Right lobe of liver (tissue), 6 donors: Measurements from ENCODE around the gene XCR1. TPM values are rescaled to one million over a fixed set of nuclear protein-coding genes. Genes with fewer than 3 reads are reported as not detected.

Source experiments
- ATAC-seq, 4 donors: fragments of 200-7000 bp; cut with Tn5 transposase; one replicate each; pipeline ENCODE4 v1.9.1; 2020; ENCODE audit warnings: mild to moderate bottlenecking in 4 of 4, moderate library complexity in 4 of 4
- DNase-seq, 3 donors: peaks; one replicate each; pipeline ENCODE4 v3.0.0-alpha.2; 2020
- H3K27ac ChIP-seq, 3 donors: fragments of 200-600 bp; one replicate each; pipeline ENCODE4 v1.8.0; 2022
- H3K27me3 ChIP-seq, 2 donors: fragments of 200-600 bp; one replicate each; pipeline ENCODE4 v1.8.0; 2022
- H3K36me3 ChIP-seq, 4 donors: fragments of 200-600 bp; sonication (generic) in 1 of 4; one replicate each; pipeline versions ENCODE4 v1.5.1 to v1.8.0; 2017 to 2022; ENCODE audit warnings: control low read depth in 1 of 4
- H3K4me1 ChIP-seq, 4 donors: fragments of 200-600 bp; sonication (generic) in 1 of 4; one replicate each; pipeline versions ENCODE4 v1.5.1 to v1.8.0; 2017 to 2022; ENCODE audit warnings: control low read depth in 1 of 4
- H3K4me3 ChIP-seq, 3 donors: fragments of 200-600 bp; one replicate each; pipeline ENCODE4 v1.8.0; 2022
- H3K9me3 ChIP-seq, 4 donors: fragments of 200-600 bp; sonication (generic) in 1 of 4; one replicate each; pipeline versions ENCODE4 v1.5.1 to v1.8.0; 2017 to 2022; ENCODE audit warnings: control low read depth in 1 of 4
- POLR2A ChIP-seq: fragments of 450-650 bp; IDR thresholded peaks from one replicate; pipeline ENCODE4 v1.6.1; 2017; ENCODE audit warnings: antibody characterized with exemption, mild to moderate bottlenecking
- whole genome bisulfite sequencing: methylation state at CpG from one replicate; pipeline ENCODE4 v1.1.6; 2018; ENCODE audit warnings: low coverage, low lambda C conversion rate; ENCODE audit not compliant: insufficient coverage; ENCODE audit errors: missing lambda C conversion rate; 5-methylcytosine and 5-hydroxymethylcytosine counted together
- intact Hi-C, 2 donors: fragments of 100-400 bp; cut with DNase I; formaldehyde crosslinking; loops; one replicate each; pipeline versions ENCODE4 v1.11.2 to v1.14.1; 2022
- total RNA-seq, 6 experiments: library from RNA; depleted of rRNA in 2 of 6; stranded (reverse); fragments of >200 nt in 2 of 6; fragmentation: NEBNext Ultra II Directional in 3 of 6; extraction: Animal tissue kit (Norgen Biotek cat#: 25700) in 3 of 6; gene quantifications; one replicate each; pipeline versions ENCODE4 v1.1.0 to v1.2.4, GENCODE V29; 2016 to 2023
- TF ChIP-seq, protein P1 (sequence below), 4 donors: fragments of 200-600 bp in 3 of 4; fragments of 450-650 bp in 1 of 4; IDR thresholded peaks; one replicate each; pipeline versions ENCODE4 v1.5.1 to v1.8.0; 2016 to 2022; ENCODE audit warnings: antibody characterized with exemption in 4 of 4, mild to moderate bottlenecking in 2 of 4
- donor health status: DM: no; HTN: yes; CAD: no.
- donor health status: DM: no; HTN: no; CAD: no.
- donor health status: DM: no; HTN: no; CAD: no.
- donor health status: DM: no; HTN: yes; CAD: no.
- donor health status: DM: no; HTN: yes; CAD: no.

XCR1 gene
- total RNA-seq, 6 experiments from 2014 or later: 0.02 to 0.06 (median 0.04) TPM; not detected in 3

DNA sequence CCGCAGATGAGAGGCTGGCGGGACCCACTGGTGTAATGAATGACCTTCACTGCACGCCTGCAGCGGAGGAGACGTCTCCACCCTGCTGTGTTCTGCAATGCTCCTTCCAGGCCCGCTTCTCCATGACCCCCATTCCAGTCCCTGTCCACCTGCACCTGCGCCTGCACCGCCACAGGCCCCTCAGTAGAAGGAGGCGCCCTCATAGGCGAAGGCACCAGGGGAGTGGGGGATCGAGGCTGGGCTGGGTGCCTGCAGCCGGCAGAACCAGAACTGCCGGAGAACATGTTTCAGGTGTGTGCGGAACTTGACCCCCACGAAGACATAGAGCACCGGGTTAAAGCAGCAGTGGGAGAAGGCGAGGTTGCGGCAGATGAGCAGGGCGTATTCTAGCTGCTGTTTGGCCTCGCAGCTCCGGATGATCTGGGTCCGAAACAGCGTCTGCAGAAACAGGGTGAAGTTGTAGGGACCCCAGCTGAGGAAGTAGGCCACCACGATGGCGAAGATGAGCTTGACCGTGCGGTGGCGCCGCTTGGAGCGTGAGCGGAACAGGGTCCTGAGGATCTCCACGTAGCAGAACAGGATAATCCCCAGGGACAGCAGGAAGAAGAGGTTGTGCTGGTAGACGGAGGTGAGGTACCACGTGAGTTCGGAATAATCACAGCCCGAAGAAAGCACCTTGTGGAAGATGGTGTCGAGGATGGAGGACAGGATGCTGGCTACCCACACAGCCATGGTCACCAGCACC lies 6.3 kb downstream of the XCR1 start:
- whole genome bisulfite sequencing: 94% methylated on average over 22 of the region's 37 CpGs
- H3K4me3 ChIP-seq: no peak overlapping the region
- no peaks in the 10 kb centered on the region for H3K36me3 ChIP-seq
- no peaks in the 10 kb centered on the region for H3K4me1 ChIP-seq
- no peaks in the 10 kb centered on the region for H3K27me3 ChIP-seq
- H3K9me3 ChIP-seq: no peaks in the 10 kb centered on the region
- TF ChIP-seq POLR2A: no peak
- TF ChIP-seq, protein P1, sequence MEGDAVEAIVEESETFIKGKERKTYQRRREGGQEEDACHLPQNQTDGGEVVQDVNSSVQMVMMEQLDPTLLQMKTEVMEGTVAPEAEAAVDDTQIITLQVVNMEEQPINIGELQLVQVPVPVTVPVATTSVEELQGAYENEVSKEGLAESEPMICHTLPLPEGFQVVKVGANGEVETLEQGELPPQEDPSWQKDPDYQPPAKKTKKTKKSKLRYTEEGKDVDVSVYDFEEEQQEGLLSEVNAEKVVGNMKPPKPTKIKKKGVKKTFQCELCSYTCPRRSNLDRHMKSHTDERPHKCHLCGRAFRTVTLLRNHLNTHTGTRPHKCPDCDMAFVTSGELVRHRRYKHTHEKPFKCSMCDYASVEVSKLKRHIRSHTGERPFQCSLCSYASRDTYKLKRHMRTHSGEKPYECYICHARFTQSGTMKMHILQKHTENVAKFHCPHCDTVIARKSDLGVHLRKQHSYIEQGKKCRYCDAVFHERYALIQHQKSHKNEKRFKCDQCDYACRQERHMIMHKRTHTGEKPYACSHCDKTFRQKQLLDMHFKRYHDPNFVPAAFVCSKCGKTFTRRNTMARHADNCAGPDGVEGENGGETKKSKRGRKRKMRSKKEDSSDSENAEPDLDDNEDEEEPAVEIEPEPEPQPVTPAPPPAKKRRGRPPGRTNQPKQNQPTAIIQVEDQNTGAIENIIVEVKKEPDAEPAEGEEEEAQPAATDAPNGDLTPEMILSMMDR (IDR thresholded peaks at IDR 0.05): no peak
- DNase-seq (no peak), ATAC-seq (no peak)
- intact Hi-C loops: no loop called here
- H3K27ac ChIP-seq: no peak overlapping the region

DNA sequence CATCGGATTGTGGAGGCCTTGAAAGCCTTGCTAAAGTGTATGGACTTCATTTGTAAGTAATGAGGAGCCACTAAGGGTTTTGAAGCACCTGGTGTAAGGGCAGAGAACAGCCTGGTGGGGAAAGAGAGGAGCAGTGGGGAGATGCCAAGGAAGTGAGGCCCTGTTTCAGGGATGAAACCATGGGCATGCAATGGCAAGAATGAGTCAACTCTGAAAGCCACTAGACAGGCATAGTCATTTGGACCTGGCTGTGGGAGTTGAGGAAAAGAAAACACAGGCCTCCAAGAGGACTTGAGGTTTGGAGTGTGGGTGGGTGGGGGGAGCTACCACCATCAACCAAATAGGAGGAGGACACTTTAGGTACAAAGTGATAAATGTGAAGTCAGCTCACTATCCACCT lies 7.6 kb downstream of the XCR1 start:
- no peak for ATAC-seq
- no peaks in the 10 kb centered on the region for H3K27me3 ChIP-seq
- intact Hi-C loops: no loop called here

DNA sequence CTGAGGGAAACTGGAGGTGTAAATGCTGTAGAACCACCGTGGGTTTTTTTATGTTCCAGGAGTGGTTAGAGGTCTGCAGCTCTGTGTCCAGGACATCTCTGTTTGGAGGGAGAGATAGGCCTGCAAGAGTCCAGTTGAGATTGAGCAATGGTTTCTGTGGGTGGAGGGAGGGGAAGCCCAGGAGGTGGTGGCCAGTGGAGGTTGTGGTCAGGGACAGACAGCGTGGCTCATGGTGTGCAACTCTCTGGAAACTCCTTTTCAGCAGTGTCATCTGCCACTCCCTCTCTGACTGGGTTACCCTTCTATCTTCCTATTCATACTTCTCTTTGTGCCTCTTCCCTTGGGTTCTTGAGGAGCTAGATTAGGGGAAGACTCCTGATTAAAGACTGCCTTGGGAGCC lies 9.6 kb downstream of the XCR1 start:
- TF ChIP-seq, protein P1 (IDR thresholded peaks at IDR 0.05): no peak
- TF ChIP-seq POLR2A: no peak
- 86% methylated on average over 1 of the region's 2 CpGs for WGBS
- Histone ChIP-seq H3K27ac (no peak overlapping the region), H3K4me1 (no peaks in the 10 kb centered on the region), H3K27me3 (no peaks in the 10 kb centered on the region), H3K4me3 (no peak overlapping the region), H3K36me3 (no peaks in the 10 kb centered on the region), H3K9me3 (no peaks in the 10 kb centered on the region)
- DNase-seq (no peak), ATAC-seq (peak; percentile 27 to 70 (median 55))
- intact Hi-C loops: no loop called here

More for the DNA sequence above, 7.6 kb downstream of the XCR1 start:
- H3K27ac ChIP-seq: no peak overlapping the region
- TF ChIP-seq, protein P1 (IDR thresholded peaks at IDR 0.05): no peak
- no peaks in the 10 kb centered on the region for H3K4me1 ChIP-seq
- DNase-seq: no peak
- no peak overlapping the region for H3K4me3 ChIP-seq
- no peaks in the 10 kb centered on the region for H3K36me3 ChIP-seq
- no peaks in the 10 kb centered on the region for H3K9me3 ChIP-seq
- 100% methylated on average over 1 of the region's 1 CpG for WGBS

DNA sequence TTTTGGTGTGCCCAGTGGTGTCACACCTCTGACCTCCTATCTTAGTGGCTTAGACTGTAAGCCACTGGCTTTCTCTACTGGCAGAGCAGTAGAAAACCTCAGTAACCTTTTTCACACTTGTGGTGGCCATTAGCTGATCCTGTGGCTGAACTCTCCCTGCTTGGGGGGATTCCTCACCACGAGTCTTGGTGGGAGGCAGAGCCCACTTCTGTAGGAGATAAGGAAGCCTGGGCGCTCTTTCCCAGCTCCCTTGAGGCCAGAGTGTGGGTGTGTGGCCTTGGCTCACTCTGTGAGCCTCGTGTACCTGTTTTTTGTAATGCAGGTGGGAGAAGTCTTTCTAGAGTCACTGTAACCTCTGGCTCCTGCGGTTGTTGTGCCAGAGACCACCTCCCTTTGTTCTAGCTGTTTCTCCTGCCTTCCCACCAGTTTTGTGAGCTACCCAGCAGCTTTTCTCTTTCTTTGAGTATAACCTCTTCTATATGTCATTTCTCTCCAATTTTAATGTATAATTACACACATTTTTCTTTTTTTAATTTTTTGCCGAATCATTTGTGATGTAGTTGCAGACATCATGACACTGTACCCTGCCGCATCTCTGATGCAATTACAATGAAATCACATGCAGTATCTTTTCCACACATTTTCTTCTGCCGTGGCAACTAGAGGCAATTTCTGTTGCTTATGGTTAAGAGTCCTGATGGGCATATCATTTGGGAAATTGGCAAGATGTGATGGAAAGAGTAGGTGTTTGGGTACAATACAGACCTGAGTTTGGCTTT lies 13.8 kb downstream of the XCR1 start:
- no peaks in the 10 kb centered on the region for H3K4me1 ChIP-seq
- WGBS: 77% methylated on average over 5 of the region's 7 CpGs
- H3K27ac ChIP-seq: no peak overlapping the region
- no peaks in the 10 kb centered on the region for H3K27me3 ChIP-seq
- no peak for ATAC-seq
- no peaks in the 10 kb centered on the region for H3K36me3 ChIP-seq
- intact Hi-C loops: no loop called here
- no peak overlapping the region for H3K4me3 ChIP-seq
- no peaks in the 10 kb centered on the region for H3K9me3 ChIP-seq
- DNase-seq: no peak
- TF ChIP-seq, protein P1 (IDR thresholded peaks at IDR 0.05): no peak
- TF ChIP-seq POLR2A: no peak
